Right lobe of liver (tissue), 4 donors: ENCODE data around the gene SP1.

Experiments
- CTCF ChIP-seq, 4 donors: fragments of 200-600 bp in 3 of 4; fragments of 450-650 bp in 1 of 4; IDR thresholded peaks; one replicate each; pipeline versions ENCODE4 v1.5.1 to v1.8.0; 2016 to 2022; ENCODE audit warnings: antibody characterized with exemption in 4 of 4, mild to moderate bottlenecking in 2 of 4
- POLR2A ChIP-seq: fragments of 450-650 bp; IDR thresholded peaks from one replicate; pipeline ENCODE4 v1.6.1; 2017; ENCODE audit warnings: antibody characterized with exemption, mild to moderate bottlenecking
- donor health status: DM: no; HTN: no; CAD: no.
- donor health status: DM: no; HTN: no; CAD: no.
- donor health status: DM: no; HTN: yes; CAD: no.

GRCh38 chr12:53428741-53429140 lies 48.8 kb downstream of the SP1 start:
- TF ChIP-seq CTCF (IDR thresholded peaks at IDR 0.05): no peak
- TF ChIP-seq POLR2A: no peak
